ENCODE results near the gene CER1. TPM values are rescaled to one million over a fixed set of nuclear protein-coding genes. Genes with fewer than 3 reads are reported as not detected.

CER1 gene
- total RNA-seq, 4 donors from 2014 or later, result 0.61 to 0.97 TPM; not detected in 2

- H3K36me3 ChIP-seq, result no peaks in the 10 kb centered on the region
- intact Hi-C loops (cut with DNase I; ENCODE audit: low total_unique reads), result no loop called here
These were observed 28.3 kb upstream of the CER1 start for GRCh38 chr9:14750821-14751220.

GRCh38 chr9:14749741-14750211, 27.2 kb upstream of the CER1 start:
- Histone ChIP-seq H3K36me3 (no peaks in the 10 kb centered on the region), H3K27me3 (no peaks in the 10 kb centered on the region), H3K4me3 (no peak overlapping the region), H3K9me3 (no peaks in the 10 kb centered on the region), H3K4me1 (no peaks in the 10 kb centered on the region), H3K27ac (no peak overlapping the region)
- no peak for DNase-seq
- TF ChIP-seq POLR2A (IDR thresholded peaks at IDR 0.05), result no peak
- TF ChIP-seq CTCF (IDR thresholded peaks at IDR 0.05), result no peak
- intact Hi-C loops (cut with DNase I; ENCODE audit: low total_unique reads), result no loop called here

More at GRCh38 chr9:14750821-14751220, 28.3 kb upstream of the CER1 start:
- no peak for DNase-seq
- no peak overlapping the region for H3K27ac ChIP-seq
- no peaks in the 10 kb centered on the region for H3K27me3 ChIP-seq
- no peak for TF ChIP-seq POLR2A (IDR thresholded peaks at IDR 0.05)
- no peak for TF ChIP-seq CTCF (IDR thresholded peaks at IDR 0.05)
- no peaks in the 10 kb centered on the region for H3K9me3 ChIP-seq
- no peaks in the 10 kb centered on the region for H3K4me1 ChIP-seq
- H3K4me3 ChIP-seq, result no peak overlapping the region

GRCh38 chr9:14748373-14748772, 25.8 kb upstream of the CER1 start:
- no peak for DNase-seq
- intact Hi-C loops (cut with DNase I; ENCODE audit: low total_unique reads), result no loop called here
- Histone ChIP-seq H3K36me3 (no peaks in the 10 kb centered on the region), H3K27ac (no peak overlapping the region), H3K27me3 (no peaks in the 10 kb centered on the region), H3K4me1 (no peaks in the 10 kb centered on the region), H3K9me3 (no peaks in the 10 kb centered on the region), H3K4me3 (no peak overlapping the region)
- TF ChIP-seq CTCF (IDR thresholded peaks at IDR 0.05) (no peak), POLR2A (IDR thresholded peaks at IDR 0.05) (no peak)

- intact Hi-C loops (cut with DNase I; ENCODE audit: low total_unique reads), result no loop called here
- Histone ChIP-seq H3K36me3 (no peaks in the 10 kb centered on the region), H3K27ac (no peak overlapping the region), H3K27me3 (no peaks in the 10 kb centered on the region), H3K9me3 (no peaks in the 10 kb centered on the region), H3K4me1 (no peaks in the 10 kb centered on the region), H3K4me3 (no peak overlapping the region)
- TF ChIP-seq CTCF (IDR thresholded peaks at IDR 0.05) (no peak), POLR2A (IDR thresholded peaks at IDR 0.05) (no peak)
- DNase-seq, result no peak
These were observed 24.6 kb upstream of the CER1 start for GRCh38 chr9:14747111-14747510.

GRCh38 chr9:14746626-14747025, 24.1 kb upstream of the CER1 start:
- TF ChIP-seq CTCF (IDR thresholded peaks at IDR 0.05) (no peak), POLR2A (IDR thresholded peaks at IDR 0.05) (no peak)
- no peak overlapping the region for H3K27ac ChIP-seq
- no peak for DNase-seq
- no peaks in the 10 kb centered on the region for H3K27me3 ChIP-seq
- H3K4me3 ChIP-seq, result no peak overlapping the region
- no peaks in the 10 kb centered on the region for H3K4me1 ChIP-seq
- intact Hi-C loops (cut with DNase I; ENCODE audit: low total_unique reads), result no loop called here
- H3K36me3 ChIP-seq, result no peaks in the 10 kb centered on the region
- no peaks in the 10 kb centered on the region for H3K9me3 ChIP-seq

Measured in uterus (tissue), 4 donors.